Activated T-cell treated with anti-CD3 and anti-CD28 coated beads for 24 hours (primary cell): Measurements from ENCODE around the gene MACROD2.
"Not testable (repeated sequence)": the region's sequence is repeated elsewhere in the genome, so short reads cannot be mapped to it uniquely, and the experiment has no call there.

Source experiments
- DNase-seq: peaks from one replicate; pipeline ENCODE4 v3.0.0-alpha.2; 2020; ENCODE audit warnings: low read depth

The MACROD2 gene

GRCh38 chr20:14270751-14271150, 275.4 kb downstream of the MACROD2 start:
- DNase-seq: not testable (repeated sequence)

GRCh38 chr20:14282140-14282539, 286.8 kb downstream of the MACROD2 start:
- DNase-seq: no peak

- DNase-seq: no peak
Observed at GRCh38 chr20:14284443-14284842, 289.1 kb downstream of the MACROD2 start.

- DNase-seq: no peak
Observed at GRCh38 chr20:14288341-14289330, 293.3 kb downstream of the MACROD2 start.

GRCh38 chr20:14291502-14291901, 296.2 kb downstream of the MACROD2 start:
- no peak for DNase-seq

- no peak for DNase-seq
Observed at GRCh38 chr20:14295238-14295637, 299.9 kb downstream of the MACROD2 start.

GRCh38 chr20:14295770-14296309, 300.5 kb downstream of the MACROD2 start:
- DNase-seq: no peak

- no peak for DNase-seq
Observed at GRCh38 chr20:14299831-14300230, 304.5 kb downstream of the MACROD2 start.

- DNase-seq: no peak
Observed at GRCh38 chr20:14303106-14303505, 307.8 kb downstream of the MACROD2 start.

- no peak for DNase-seq
Observed at GRCh38 chr20:14303651-14304050, 308.3 kb downstream of the MACROD2 start.

- no peak for DNase-seq
Observed at GRCh38 chr20:14304472-14304871, 309.2 kb downstream of the MACROD2 start.

GRCh38 chr20:14307956-14308355, 312.6 kb downstream of the MACROD2 start:
- DNase-seq: no peak

GRCh38 chr20:14310977-14311627, 315.8 kb downstream of the MACROD2 start:
- no peak for DNase-seq

GRCh38 chr20:14312001-14312400, 316.7 kb downstream of the MACROD2 start:
- DNase-seq: no peak

- DNase-seq: no peak
Observed at GRCh38 chr20:14313341-14314020, 318.2 kb downstream of the MACROD2 start.

- DNase-seq: no peak
Observed at GRCh38 chr20:14319704-14320103, 324.4 kb downstream of the MACROD2 start.

- DNase-seq: no peak
Observed at GRCh38 chr20:14331646-14332045, 336.3 kb downstream of the MACROD2 start.

GRCh38 chr20:14332866-14333265, 337.6 kb downstream of the MACROD2 start:
- no peak for DNase-seq

GRCh38 chr20:14333721-14334120, 338.4 kb downstream of the MACROD2 start:
- no peak for DNase-seq

- no peak for DNase-seq
Observed at GRCh38 chr20:14334306-14334930, 339.1 kb downstream of the MACROD2 start.

- no peak for DNase-seq
Observed at GRCh38 chr20:14335052-14335451, 339.7 kb downstream of the MACROD2 start.

GRCh38 chr20:14336686-14337085, 341.4 kb downstream of the MACROD2 start:
- DNase-seq: no peak
